ENCODE results near the gene ATP7B. TPM values are rescaled to one million over a fixed set of nuclear protein-coding genes. Genes with fewer than 3 reads are reported as not detected.

The ATP7B gene
- total RNA-seq, 1 experiment from 2014 or later: 4.4 TPM

- intact Hi-C loops (cut with micrococcal nuclease): no loop called here
- H3K4me3 ChIP-seq (ENCODE audit: low read length): no peak overlapping the region
- ChIA-PET POLR2A (ENCODE audit: unreplicated experiment) (no interaction called here), CTCF (no interaction called here)
- no peaks in the 10 kb centered on the region for H4K20me1 ChIP-seq (ENCODE audit: low read length)
- H3K4me1 ChIP-seq (ENCODE audit: insufficient read depth, low read length): no peaks in the 10 kb centered on the region
- TF ChIP-seq EZH2phosphoT487 (IDR thresholded peaks at IDR 0.05; ENCODE audit: borderline replicate concordance, low read length): no peak
- no peak for TF ChIP-seq EZH2 (IDR thresholded peaks at IDR 0.05; ENCODE audit: low read length, unreplicated experiment)
- TF ChIP-seq CTCF (conservative IDR thresholded peaks at IDR 0.05; ENCODE audit: low read depth, low read length): no peak
- no peak overlapping the region for H3K27ac ChIP-seq (ENCODE audit: low read length)
- H3K27me3 ChIP-seq (ENCODE audit: low read length): no peaks in the 10 kb centered on the region
- no peak overlapping the region for H3K4me2 ChIP-seq (ENCODE audit: low read length)
- DNase-seq: no peak
- no peak overlapping the region for H3K9ac ChIP-seq (ENCODE audit: low read length)
- H3K36me3 ChIP-seq (ENCODE audit: low read depth, low read length): no peaks in the 10 kb centered on the region
- H3K79me2 ChIP-seq (ENCODE audit: low read length): no peaks in the 10 kb centered on the region
- no TSS peak for BruUV-seq (replicated peaks)
- H3K9me3 ChIP-seq (ENCODE audit: low read length): no peaks in the 10 kb centered on the region
- no peak for ATAC-seq
- H3K9me2 ChIP-seq (replicated peaks; ENCODE audit: low read length): no peaks in the 10 kb centered on the region
- H2AFZ ChIP-seq (ENCODE audit: low read length): no peak overlapping the region
- H3F3A ChIP-seq (ENCODE audit: low read length, unreplicated experiment): no peaks in the 10 kb centered on the region
Observed at GRCh38 chr13:52048516-52048915, 37.3 kb upstream of the ATP7B start.

GRCh38 chr13:52047463-52047862, 36.2 kb upstream of the ATP7B start:
- no TSS peak for BruUV-seq (replicated peaks)
- Histone ChIP-seq H3K4me3 (ENCODE audit: low read length) (no peak overlapping the region), H3F3A (ENCODE audit: low read length, unreplicated experiment) (no peaks in the 10 kb centered on the region), H3K9me3 (ENCODE audit: low read length) (no peaks in the 10 kb centered on the region), H3K9ac (ENCODE audit: low read length) (no peak overlapping the region), H2AFZ (ENCODE audit: low read length) (no peak overlapping the region), H4K20me1 (ENCODE audit: low read length) (no peaks in the 10 kb centered on the region), H3K4me2 (ENCODE audit: low read length) (no peak overlapping the region), H3K79me2 (ENCODE audit: low read length) (no peaks in the 10 kb centered on the region), H3K27ac (ENCODE audit: low read length) (no peak overlapping the region), H3K4me1 (ENCODE audit: insufficient read depth, low read length) (no peaks in the 10 kb centered on the region), H3K27me3 (ENCODE audit: low read length) (no peaks in the 10 kb centered on the region), H3K36me3 (ENCODE audit: low read depth, low read length) (no peaks in the 10 kb centered on the region), H3K9me2 (replicated peaks; ENCODE audit: low read length) (no peaks in the 10 kb centered on the region)
- no peak for TF ChIP-seq CTCF (conservative IDR thresholded peaks at IDR 0.05; ENCODE audit: low read depth, low read length)
- TF ChIP-seq EZH2 (IDR thresholded peaks at IDR 0.05; ENCODE audit: low read length, unreplicated experiment): no peak
- no peak for TF ChIP-seq EZH2phosphoT487 (IDR thresholded peaks at IDR 0.05; ENCODE audit: borderline replicate concordance, low read length)
- no peak for DNase-seq
- intact Hi-C loops (cut with micrococcal nuclease): no loop called here
- CTCF ChIA-PET: no interaction called here
- POLR2A ChIA-PET (ENCODE audit: unreplicated experiment): no interaction called here
- no peak for ATAC-seq

- intact Hi-C loops (cut with micrococcal nuclease): no loop called here
- Histone ChIP-seq H3K9me3 (ENCODE audit: low read length) (no peaks in the 10 kb centered on the region), H3K4me1 (ENCODE audit: insufficient read depth, low read length) (no peaks in the 10 kb centered on the region), H2AFZ (ENCODE audit: low read length) (no peak overlapping the region), H3K9me2 (replicated peaks; ENCODE audit: low read length) (no peaks in the 10 kb centered on the region), H3F3A (ENCODE audit: low read length, unreplicated experiment) (no peaks in the 10 kb centered on the region), H3K4me2 (ENCODE audit: low read length) (no peak overlapping the region), H3K27me3 (ENCODE audit: low read length) (no peaks in the 10 kb centered on the region), H3K27ac (ENCODE audit: low read length) (no peak overlapping the region), H3K79me2 (ENCODE audit: low read length) (no peaks in the 10 kb centered on the region), H3K4me3 (ENCODE audit: low read length) (no peak overlapping the region), H3K9ac (ENCODE audit: low read length) (no peak overlapping the region), H4K20me1 (ENCODE audit: low read length) (no peaks in the 10 kb centered on the region), H3K36me3 (ENCODE audit: low read depth, low read length) (no peaks in the 10 kb centered on the region)
- DNase-seq (no peak), ATAC-seq (no peak)
- no peak for TF ChIP-seq EZH2phosphoT487 (IDR thresholded peaks at IDR 0.05; ENCODE audit: borderline replicate concordance, low read length)
- TF ChIP-seq EZH2 (IDR thresholded peaks at IDR 0.05; ENCODE audit: low read length, unreplicated experiment): no peak
- no peak for TF ChIP-seq CTCF (conservative IDR thresholded peaks at IDR 0.05; ENCODE audit: low read depth, low read length)
- ChIA-PET POLR2A (ENCODE audit: unreplicated experiment) (no interaction called here), CTCF (no interaction called here)
- no TSS peak for BruUV-seq (replicated peaks)
Observed at GRCh38 chr13:52043675-52044074, 32.4 kb upstream of the ATP7B start.

All from PC-3 (cell line).